CD4-positive, CD25-positive, alpha-beta regulatory T cell (primary cell): ENCODE data around the gene MISP. TPM values are rescaled to one million over a fixed set of nuclear protein-coding genes. Genes with fewer than 3 reads are reported as not detected.

Experiments
- ATAC-seq, 2 donors: fragments of 150-1000 bp; cut with Tn5 transposase; one replicate each; pipeline ENCODE4 v1.10.0; 2021; ENCODE audit warnings: low read depth in 2 of 2, moderate number of reproducible peaks in 2 of 2, moderate library complexity in 1 of 2
- DNase-seq, 3 donors: peaks; one replicate each; pipeline versions ENCODE4 v3.0.0 to v3.0.0-alpha.2; 2012 to 2022; ENCODE audit warnings: mixed read lengths in 1 of 3
- H3K27ac ChIP-seq: one replicate; pipeline ENCODE4 v1.7.0; 2013; ENCODE audit warnings: mild to moderate bottlenecking, low read length; ENCODE audit not compliant: insufficient read depth, poor library complexity, severe bottlenecking
- H3K27me3 ChIP-seq: one replicate; pipeline ENCODE4 v1.7.0; 2013; ENCODE audit warnings: low read length; ENCODE audit not compliant: control insufficient read depth, insufficient read depth
- H3K36me3 ChIP-seq: one replicate; pipeline ENCODE4 v1.7.0; 2013; ENCODE audit warnings: mild to moderate bottlenecking, low read length, moderate library complexity; ENCODE audit not compliant: control insufficient read depth, insufficient read depth
- H3K4me1 ChIP-seq: 2 replicates; pipeline ENCODE4 v1.7.0; 2013; ENCODE audit warnings: mild to moderate bottlenecking, low read length; ENCODE audit not compliant: insufficient read depth, control insufficient read depth, poor library complexity, severe bottlenecking
- H3K4me3 ChIP-seq: one replicate; pipeline ENCODE4 v1.7.0; 2013; ENCODE audit warnings: low read depth, mild to moderate bottlenecking, low read length, moderate library complexity
- H3K9me3 ChIP-seq, 2 experiments: 1 replicate in 1 of 2; 2 replicates in 1 of 2; pipeline ENCODE4 v1.7.0; 2013; ENCODE audit warnings: low read length in 2 of 2, mild to moderate bottlenecking in 1 of 2, moderate library complexity in 1 of 2; ENCODE audit not compliant: control insufficient read depth in 2 of 2
- H3K27ac Mint-ChIP-seq, 3 donors: one replicate each; pipeline ENCODE4 v1.8.0; 2020 to 2022; ENCODE audit warnings: mild to moderate bottlenecking in 3 of 3, mixed read lengths in 3 of 3, moderate library complexity in 2 of 3
- H3K27me3 Mint-ChIP-seq: one replicate; pipeline ENCODE4 v1.8.0; 2022; ENCODE audit warnings: mild to moderate bottlenecking, mixed read lengths
- H3K36me3 Mint-ChIP-seq: one replicate; pipeline ENCODE4 v1.8.0; 2020; ENCODE audit warnings: mixed read lengths
- H3K4me1 Mint-ChIP-seq, 4 donors: one replicate each; pipeline ENCODE4 v1.8.0; 2020 to 2022; ENCODE audit warnings: mixed read lengths in 4 of 4, mild to moderate bottlenecking in 1 of 4
- H3K4me3 Mint-ChIP-seq, 4 donors: one replicate each; pipeline ENCODE4 v1.8.0; 2020 to 2022; ENCODE audit warnings: mild to moderate bottlenecking in 4 of 4, mixed read lengths in 4 of 4, moderate library complexity in 3 of 4
- H3K9me3 Mint-ChIP-seq, 7 donors: one replicate each; pipeline ENCODE4 v1.8.0; 2020 to 2022; ENCODE audit warnings: mixed read lengths in 7 of 7, mild to moderate bottlenecking in 3 of 7, moderate library complexity in 2 of 7
- polyA plus RNA-seq, 4 donors: library from polyadenylated mRNA; unstranded; fragments of 300-500 nt; fragmentation: Illumina TruSeq; gene quantifications; one replicate each; pipeline ENCODE4 v1.2.3, GENCODE V29; 2021
- total RNA-seq: library from RNA; stranded (reverse); gene quantifications from one replicate; pipeline ENCODE4 v1.2.3, GENCODE V29; 2022

Gene MISP
- total and polyA plus RNA-seq, 5 donors from 2014 or later, result not detected

DNA sequence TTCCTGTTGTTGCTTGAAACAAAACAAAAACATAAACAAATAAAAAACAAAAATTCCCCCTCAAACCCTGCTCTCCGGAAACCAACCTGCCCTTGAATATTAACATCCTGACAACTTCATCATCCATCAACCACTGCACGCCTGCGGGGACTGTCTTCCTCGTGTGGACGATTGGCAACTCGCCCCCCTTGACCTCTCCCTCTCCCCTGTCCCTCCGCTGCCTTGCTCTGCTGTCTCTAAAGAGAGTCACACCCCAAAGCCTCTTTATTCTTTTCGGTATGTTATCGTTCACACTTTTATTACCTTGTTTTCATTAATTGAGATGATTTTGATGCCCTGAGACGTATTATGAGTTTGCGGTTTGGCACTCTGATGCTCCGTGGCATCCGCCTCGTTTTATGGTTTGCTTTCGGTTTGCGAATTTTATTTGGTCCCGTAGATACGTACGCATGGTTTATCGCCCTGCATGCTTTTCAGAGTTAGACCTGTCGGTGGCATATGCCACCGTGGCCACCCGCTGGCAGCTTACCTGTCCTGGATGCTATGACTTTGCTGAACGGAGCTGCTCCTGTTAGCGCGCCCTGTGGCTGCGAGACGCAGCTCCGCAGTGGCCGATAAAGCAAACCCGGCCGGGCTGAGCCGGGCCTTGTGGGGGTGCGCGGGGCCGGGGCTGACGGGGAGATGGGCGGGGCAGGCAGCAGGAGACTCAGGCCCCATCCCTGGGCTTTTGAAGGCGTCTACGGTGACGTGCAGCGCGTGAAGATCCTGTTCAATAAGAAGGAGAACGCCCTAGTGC, 56.9 kb downstream of the MISP start:
- Mint-ChIP-seq H3K4me3 (peak overlapping the region in 2 of 4 donors; percentile 24 to 44), H3K4me1 (peaks cover 0 to 25% (median 4%) of the 10 kb centered on the region in 4 donors), H3K27me3 (no peaks in the 10 kb centered on the region), H3K27ac (peak overlapping the region in 1 of 3 donors; percentile 26), H3K36me3 (peaks cover 11% of the 10 kb centered on the region), H3K9me3 (peaks cover 0 to 2% (median 0%) of the 10 kb centered on the region in 7 donors)
- Histone ChIP-seq H3K27me3 (no peaks in the 10 kb centered on the region), H3K4me1 (peaks cover 9% of the 10 kb centered on the region), H3K4me3 (no peak overlapping the region), H3K27ac (no peak overlapping the region), H3K9me3 (no peaks in the 10 kb centered on the region), H3K36me3 (peaks cover 79% of the 10 kb centered on the region)
- ATAC-seq (no peak), DNase-seq (no peak)

GRCh38 chr19:808423-808775, 57.5 kb downstream of the MISP start:
- Mint-ChIP-seq H3K4me3 (no peak overlapping the region), H3K4me1 (peaks cover 0 to 19% (median 3%) of the 10 kb centered on the region in 4 donors), H3K27ac (no peak overlapping the region), H3K9me3 (peaks cover 0 to 2% (median 0%) of the 10 kb centered on the region in 7 donors), H3K36me3 (peaks cover 11% of the 10 kb centered on the region), H3K27me3 (no peaks in the 10 kb centered on the region)
- DNase-seq, result no peak
- no peak overlapping the region for H3K4me3 ChIP-seq
- ATAC-seq, result no peak
- H3K9me3 ChIP-seq, result no peaks in the 10 kb centered on the region
- no peak overlapping the region for H3K27ac ChIP-seq
- peaks cover 77% of the 10 kb centered on the region for H3K36me3 ChIP-seq
- H3K4me1 ChIP-seq, result peaks cover 4% of the 10 kb centered on the region
- no peaks in the 10 kb centered on the region for H3K27me3 ChIP-seq

GRCh38 chr19:810077-810855, 59.4 kb downstream of the MISP start:
- no peak overlapping the region for H3K4me3 ChIP-seq
- peaks cover 59% of the 10 kb centered on the region for H3K36me3 ChIP-seq
- Mint-ChIP-seq H3K27ac (no peak overlapping the region), H3K4me1 (peaks cover 0 to 11% (median 3%) of the 10 kb centered on the region in 4 donors), H3K9me3 (peaks cover 0 to 2% (median 0%) of the 10 kb centered on the region in 7 donors), H3K36me3 (peaks cover 11% of the 10 kb centered on the region), H3K27me3 (no peaks in the 10 kb centered on the region), H3K4me3 (no peak overlapping the region)
- DNase-seq (no peak), ATAC-seq (no peak)
- H3K9me3 ChIP-seq, result no peaks in the 10 kb centered on the region
- H3K27me3 ChIP-seq, result no peaks in the 10 kb centered on the region
- no peak overlapping the region for H3K27ac ChIP-seq
- H3K4me1 ChIP-seq, result no peaks in the 10 kb centered on the region

GRCh38 chr19:810883-811489, 60.1 kb downstream of the MISP start:
- ATAC-seq (no peak), DNase-seq (no peak)
- Histone ChIP-seq H3K4me1 (no peaks in the 10 kb centered on the region), H3K27ac (no peak overlapping the region), H3K9me3 (no peaks in the 10 kb centered on the region), H3K36me3 (peaks cover 54% of the 10 kb centered on the region), H3K4me3 (no peak overlapping the region), H3K27me3 (no peaks in the 10 kb centered on the region)
- Mint-ChIP-seq H3K9me3 (peaks cover 0 to 2% (median 0%) of the 10 kb centered on the region in 7 donors), H3K36me3 (peaks cover 14% of the 10 kb centered on the region), H3K4me3 (no peak overlapping the region), H3K27ac (no peak overlapping the region), H3K27me3 (no peaks in the 10 kb centered on the region), H3K4me1 (peaks cover 0 to 11% (median 3%) of the 10 kb centered on the region in 4 donors)

DNA sequence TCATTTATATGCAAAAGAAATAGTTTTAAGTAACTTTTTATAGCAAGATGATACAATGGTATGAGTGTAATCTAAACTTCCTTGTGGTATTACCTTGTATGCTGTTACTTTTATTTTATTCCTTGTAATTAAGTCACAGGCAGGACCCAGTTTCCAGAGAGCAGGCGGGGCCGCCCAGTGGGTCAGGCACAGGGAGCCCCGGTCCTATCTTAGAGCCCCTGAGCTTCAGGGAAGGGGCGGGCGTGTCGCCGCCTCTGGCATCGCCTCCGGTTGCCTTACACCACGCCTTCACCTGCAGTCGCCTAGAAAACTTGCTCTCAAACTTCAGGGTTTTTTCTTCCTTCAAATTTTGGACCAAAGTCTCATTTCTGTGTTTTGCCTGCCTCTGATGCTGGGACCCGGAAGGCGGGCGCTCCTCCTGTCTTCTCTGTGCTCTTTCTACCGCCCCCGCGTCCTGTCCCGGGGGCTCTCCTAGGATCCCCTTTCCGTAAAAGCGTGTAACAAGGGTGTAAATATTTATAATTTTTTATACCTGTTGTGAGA, 60.7 kb downstream of the MISP start:
- Mint-ChIP-seq H3K27me3 (no peaks in the 10 kb centered on the region), H3K4me3 (peak overlapping the region in 1 of 4 donors; percentile 44), H3K36me3 (peaks cover 19% of the 10 kb centered on the region), H3K4me1 (peaks cover 0 to 14% (median 3%) of the 10 kb centered on the region in 4 donors), H3K9me3 (peaks cover 0 to 2% (median 0%) of the 10 kb centered on the region in 7 donors), H3K27ac (no peak overlapping the region)
- Histone ChIP-seq H3K9me3 (no peaks in the 10 kb centered on the region), H3K27me3 (no peaks in the 10 kb centered on the region), H3K4me3 (no peak overlapping the region), H3K4me1 (no peaks in the 10 kb centered on the region), H3K36me3 (peaks cover 52% of the 10 kb centered on the region), H3K27ac (no peak overlapping the region)
- ATAC-seq (no peak), DNase-seq (no peak)

GRCh38 chr19:812049-812746, 61.3 kb downstream of the MISP start:
- H3K27me3 ChIP-seq, result no peaks in the 10 kb centered on the region
- H3K36me3 Mint-ChIP-seq, result peaks cover 17% of the 10 kb centered on the region
- peak overlapping the region in 1 of 4 donors; percentile 44 for H3K4me3 Mint-ChIP-seq
- H3K9me3 ChIP-seq, result no peaks in the 10 kb centered on the region
- H3K36me3 ChIP-seq, result peaks cover 46% of the 10 kb centered on the region
- no peak overlapping the region for H3K27ac ChIP-seq
- no peaks in the 10 kb centered on the region for H3K4me1 ChIP-seq
- no peak overlapping the region for H3K27ac Mint-ChIP-seq
- H3K9me3 Mint-ChIP-seq, result peaks cover 0 to 2% (median 0%) of the 10 kb centered on the region in 7 donors
- ATAC-seq (no peak), DNase-seq (no peak)
- no peak overlapping the region for H3K4me3 ChIP-seq
- peaks cover 0 to 11% (median 2%) of the 10 kb centered on the region in 4 donors for H3K4me1 Mint-ChIP-seq
- no peaks in the 10 kb centered on the region for H3K27me3 Mint-ChIP-seq

GRCh38 chr19:812747-813218, 61.9 kb downstream of the MISP start:
- H3K4me3 Mint-ChIP-seq, result no peak overlapping the region
- Histone ChIP-seq H3K9me3 (no peaks in the 10 kb centered on the region), H3K27me3 (no peaks in the 10 kb centered on the region), H3K4me3 (no peak overlapping the region), H3K4me1 (no peaks in the 10 kb centered on the region), H3K27ac (no peak overlapping the region), H3K36me3 (peaks cover 40% of the 10 kb centered on the region)
- no peaks in the 10 kb centered on the region for H3K27me3 Mint-ChIP-seq
- H3K4me1 Mint-ChIP-seq, result peaks cover 0 to 5% (median 0%) of the 10 kb centered on the region in 4 donors
- no peak overlapping the region for H3K27ac Mint-ChIP-seq
- ATAC-seq (no peak), DNase-seq (no peak)
- peaks cover 11% of the 10 kb centered on the region for H3K36me3 Mint-ChIP-seq
- peaks cover 0 to 2% (median 0%) of the 10 kb centered on the region in 7 donors for H3K9me3 Mint-ChIP-seq
